ENCODE measurements around the gene FBLN1. TPM values are rescaled to one million over a fixed set of nuclear protein-coding genes. Genes with fewer than 3 reads are reported as not detected.

The FBLN1 gene
- total and polyA plus RNA-seq, 2 of the 8 experiments (the other 6 are each of a cell fraction or from before 2014, with no cell fraction given), result 159 to 168 TPM

GRCh38 chr22:45526768-45527360 is 24.2 kb downstream of the FBLN1 start:
- POLR2A ChIA-PET (ENCODE audit: partially characterized antibody), result no interaction called here

More at GRCh38 chr22:45526768-45527360, 24.2 kb downstream of the FBLN1 start:
- no peak overlapping the region for H3K18ac ChIP-seq (ENCODE audit: extremely low read depth, low read length)
- H3K27me3 ChIP-seq (replicated peaks in 1 of 4; ENCODE audit: control insufficient read depth in 3 of 4, extremely low read depth in 1 of 4, insufficient read depth in 3 of 4, low read length in 3 of 4), result no peaks in the 10 kb centered on the region
- H4K20me1 ChIP-seq (replicated peaks in 1 of 2; ENCODE audit: control insufficient read depth in 1 of 2, insufficient read depth in 2 of 2, low read length in 2 of 2), result peaks cover 3 to 10% of the 10 kb centered on the region in 2 experiments
- no peak overlapping the region for H4K8ac ChIP-seq (ENCODE audit: extremely low read depth, insufficient read depth, low read length)
- H3K9me3 ChIP-seq (ENCODE audit: insufficient read depth in 2 of 2, low read depth in 1 of 2, low read length in 1 of 2), result no peaks in the 10 kb centered on the region
- no peak overlapping the region for H2BK5ac ChIP-seq (ENCODE audit: low read depth, low read length)
- no peaks in the 10 kb centered on the region for H3K23me2 ChIP-seq (ENCODE audit: low read depth, low read length)
- no peak overlapping the region for H2BK12ac ChIP-seq (ENCODE audit: low read depth, low read length)
- H4K91ac ChIP-seq (replicated peaks; ENCODE audit: insufficient read length, low read length), result no peak overlapping the region
- no peak overlapping the region for H3K4me2 ChIP-seq (ENCODE audit: insufficient read depth in 1 of 2, low read depth in 2 of 2, low read length in 2 of 2)
- FAIRE-seq (no peak), DNase-seq (ENCODE audit: low read depth in 1 of 2, low spot score in 2 of 2) (no peak)
- no peak overlapping the region for H3K14ac ChIP-seq (ENCODE audit: insufficient read length)
- H2BK15ac ChIP-seq (ENCODE audit: low read length), result no peak overlapping the region
- H3K4ac ChIP-seq (replicated peaks; ENCODE audit: insufficient read length, low read depth, low read length), result no peak overlapping the region
- no peak for TF ChIP-seq NRF1 (IDR thresholded peaks at IDR 0.05; ENCODE audit: low read depth, low read length)
- no peak for TF ChIP-seq POLR2A (IDR thresholded peaks at IDR 0.05; ENCODE audit: control extremely low read depth in 1 of 2, low read depth in 2 of 2, low read length in 2 of 2)
- no peak for TF ChIP-seq POU5F1 (IDR thresholded peaks at IDR 0.05; ENCODE audit: low read depth, low read length)
- TF ChIP-seq E2F6 (IDR thresholded peaks at IDR 0.05), result no peak
- TF ChIP-seq FOSL1 (IDR thresholded peaks at IDR 0.05; ENCODE audit: insufficient read depth, low read depth, low read length), result no peak
- no peak for TF ChIP-seq HDAC6 (IDR thresholded peaks at IDR 0.05; ENCODE audit: low read depth, low read length)
- no peak for TF ChIP-seq TAF7 (optimal IDR thresholded peaks at IDR 0.05; ENCODE audit: borderline replicate concordance, low read depth, low read length)
- no peak for TF ChIP-seq HDAC2 (IDR thresholded peaks at IDR 0.05; ENCODE audit: borderline replicate concordance in 1 of 2, low read depth in 2 of 2, low read length in 2 of 2)
- no peak for TF ChIP-seq CEBPB (IDR thresholded peaks at IDR 0.05; ENCODE audit: low read depth, low read length)
- TF ChIP-seq SIX5 (IDR thresholded peaks at IDR 0.05; ENCODE audit: low read depth, low read length), result no peak
- no peak for TF ChIP-seq CHD1 (IDR thresholded peaks at IDR 0.05; ENCODE audit: low read depth, low read length)
- no peak for TF ChIP-seq BRCA1 (IDR thresholded peaks at IDR 0.05; ENCODE audit: low read depth, low read length)
- TF ChIP-seq TCF12 (IDR thresholded peaks at IDR 0.05; ENCODE audit: low read depth, low read length), result no peak
- no peak for TF ChIP-seq SAP30 (IDR thresholded peaks at IDR 0.05; ENCODE audit: insufficient read depth, insufficient replicate concordance, low read length)
- no peak overlapping the region for H3K4me3 ChIP-seq (ENCODE audit: extremely low read depth in 1 of 4, insufficient read depth in 2 of 4, low read depth in 3 of 4, low read length in 4 of 4)
- CTCF ChIA-PET (ENCODE audit: partially characterized antibody), result interaction anchor here (0.8 to 2.5 kb wide), 2 partner anchors 11 to 22 kb away, joined by 5 to 9 read pairs; no protein-coding TSS in a partner anchor
- no peak overlapping the region for H3K27ac ChIP-seq (ENCODE audit: low read depth, low read length)
- WGBS, 2 experiments (ENCODE audit: extremely low coverage in 1 of 2, insufficient coverage in 1 of 2, insufficient read length in 1 of 2, insufficient replicate concordance in 2 of 2, low coverage in 1 of 2, low lambda C conversion rate in 2 of 2, missing lambda C conversion rate in 1 of 2), result 89% methylated on average over 8 of the region's 10 CpGs; no CpG with 5 or more reads in 1 of the 2 experiments
- H2BK120ac ChIP-seq (replicated peaks; ENCODE audit: low read depth, low read length), result no peak overlapping the region
- H3K36me3 ChIP-seq (ENCODE audit: control insufficient read depth in 2 of 4, insufficient read depth in 4 of 4, low read length in 3 of 4), result peaks cover 8 to 36% (median 30%) of the 10 kb centered on the region in 4 experiments; a peak in 6 of 8 replicates
- H3K4me1 ChIP-seq (replicated peaks in 1 of 4; ENCODE audit: control insufficient read depth in 3 of 4, insufficient read depth in 4 of 4, low read length in 3 of 4), result no peaks in the 10 kb centered on the region
- H3K9ac ChIP-seq (replicated peaks in 1 of 4; ENCODE audit: extremely low read depth in 1 of 4, low read depth in 3 of 4, low read length in 3 of 4), result no peak overlapping the region
- no peaks in the 10 kb centered on the region for H3K79me2 ChIP-seq (ENCODE audit: control insufficient read depth in 1 of 2, insufficient read depth in 2 of 2, low read length in 2 of 2)
- no peak overlapping the region for H3K56ac ChIP-seq (replicated peaks; ENCODE audit: insufficient read length, low read depth, low read length)
- no peak overlapping the region for H2AK5ac ChIP-seq (ENCODE audit: low read depth, low read length)
- H4K5ac ChIP-seq (ENCODE audit: insufficient read length, low read depth, low read length), result no peak overlapping the region
- no peak overlapping the region for H3K23ac ChIP-seq (ENCODE audit: insufficient read length)
- H2AFZ ChIP-seq (ENCODE audit: low read length), result no peak overlapping the region
- H2BK20ac ChIP-seq (ENCODE audit: low read length), result no peak overlapping the region
- peaks cover 5% of the 10 kb centered on the region; the same call in 1 of the 2 replicates for H3K79me1 ChIP-seq (ENCODE audit: low read depth, low read length)

All from H1 (cell line).